ENCODE data around the gene TFAP2C. TPM values are rescaled to one million over a fixed set of nuclear protein-coding genes. Genes with fewer than 3 reads are reported as not detected.

Gene TFAP2C
- total RNA-seq, 1 donor: under 0.01 TPM

- no peak overlapping the region for H3K4me3 ChIP-seq (ENCODE audit: insufficient read depth, low read length)
- no peaks in the 10 kb centered on the region for H3K79me2 ChIP-seq (ENCODE audit: insufficient read depth, low read length)
- H3K4me2 ChIP-seq (ENCODE audit: insufficient read depth, low read length): no peak overlapping the region
- no peaks in the 10 kb centered on the region for H3K9me3 ChIP-seq (ENCODE audit: low read depth, low read length)
- DNase-seq (ENCODE audit: insufficient read length, low spot score, missing footprints): no peak
- H3K36me3 ChIP-seq (ENCODE audit: insufficient read depth, low read length): no peaks in the 10 kb centered on the region
- no peaks in the 10 kb centered on the region for H3K27me3 ChIP-seq (ENCODE audit: insufficient read depth, low read length)
- no peaks in the 10 kb centered on the region for H3K4me1 ChIP-seq (ENCODE audit: insufficient read depth, low read length)
- no peaks in the 10 kb centered on the region for H4K20me1 ChIP-seq (ENCODE audit: insufficient read depth, low read length)
- no peak for TF ChIP-seq CTCF (IDR thresholded peaks at IDR 0.05; ENCODE audit: extremely low read depth, low read depth, low read length)
- H3K27ac ChIP-seq (ENCODE audit: low read depth, low read length): no peak overlapping the region
- no peak overlapping the region for H2AFZ ChIP-seq (ENCODE audit: low read length)
These were observed 46.9 kb downstream of the TFAP2C start for GRCh38 chr20:56676001-56676400.

GRCh38 chr20:56676679-56677078 is 47.6 kb downstream of the TFAP2C start:
- Histone ChIP-seq H4K20me1 (ENCODE audit: insufficient read depth, low read length) (no peaks in the 10 kb centered on the region), H3K36me3 (ENCODE audit: insufficient read depth, low read length) (no peaks in the 10 kb centered on the region), H3K27ac (ENCODE audit: low read depth, low read length) (no peak overlapping the region), H3K27me3 (ENCODE audit: insufficient read depth, low read length) (no peaks in the 10 kb centered on the region), H3K4me2 (ENCODE audit: insufficient read depth, low read length) (no peak overlapping the region), H3K9me3 (ENCODE audit: low read depth, low read length) (no peaks in the 10 kb centered on the region), H3K4me1 (ENCODE audit: insufficient read depth, low read length) (no peaks in the 10 kb centered on the region), H3K4me3 (ENCODE audit: insufficient read depth, low read length) (no peak overlapping the region), H3K79me2 (ENCODE audit: insufficient read depth, low read length) (no peaks in the 10 kb centered on the region), H2AFZ (ENCODE audit: low read length) (no peak overlapping the region)
- TF ChIP-seq CTCF (IDR thresholded peaks at IDR 0.05; ENCODE audit: extremely low read depth, low read depth, low read length): no peak
- no peak for DNase-seq (ENCODE audit: insufficient read length, low spot score, missing footprints)

GRCh38 chr20:56683077-56683865 is 54.2 kb downstream of the TFAP2C start:
- no peaks in the 10 kb centered on the region for H3K27me3 ChIP-seq (ENCODE audit: insufficient read depth, low read length)
- no peak overlapping the region for H3K4me2 ChIP-seq (ENCODE audit: insufficient read depth, low read length)
- H4K20me1 ChIP-seq (ENCODE audit: insufficient read depth, low read length): no peaks in the 10 kb centered on the region
- no peak overlapping the region for H2AFZ ChIP-seq (ENCODE audit: low read length)
- no peak overlapping the region for H3K27ac ChIP-seq (ENCODE audit: low read depth, low read length)
- H3K9me3 ChIP-seq (ENCODE audit: low read depth, low read length): no peaks in the 10 kb centered on the region
- no peak for DNase-seq (ENCODE audit: insufficient read length, low spot score, missing footprints)
- H3K36me3 ChIP-seq (ENCODE audit: insufficient read depth, low read length): no peaks in the 10 kb centered on the region
- H3K79me2 ChIP-seq (ENCODE audit: insufficient read depth, low read length): no peaks in the 10 kb centered on the region
- TF ChIP-seq CTCF (IDR thresholded peaks at IDR 0.05; ENCODE audit: extremely low read depth, low read depth, low read length): no peak
- no peak overlapping the region for H3K4me3 ChIP-seq (ENCODE audit: insufficient read depth, low read length)
- no peaks in the 10 kb centered on the region for H3K4me1 ChIP-seq (ENCODE audit: insufficient read depth, low read length)

GRCh38 chr20:56685879-56686278 is 56.8 kb downstream of the TFAP2C start:
- Histone ChIP-seq H3K27me3 (ENCODE audit: insufficient read depth, low read length) (no peaks in the 10 kb centered on the region), H3K9me3 (ENCODE audit: low read depth, low read length) (no peaks in the 10 kb centered on the region), H3K4me2 (ENCODE audit: insufficient read depth, low read length) (no peak overlapping the region), H4K20me1 (ENCODE audit: insufficient read depth, low read length) (no peaks in the 10 kb centered on the region), H3K79me2 (ENCODE audit: insufficient read depth, low read length) (no peaks in the 10 kb centered on the region), H3K4me1 (ENCODE audit: insufficient read depth, low read length) (peaks cover 5% of the 10 kb centered on the region), H2AFZ (ENCODE audit: low read length) (no peak overlapping the region), H3K36me3 (ENCODE audit: insufficient read depth, low read length) (no peaks in the 10 kb centered on the region), H3K27ac (ENCODE audit: low read depth, low read length) (no peak overlapping the region), H3K4me3 (ENCODE audit: insufficient read depth, low read length) (no peak overlapping the region)
- DNase-seq (ENCODE audit: insufficient read length, low spot score, missing footprints): no peak
- TF ChIP-seq CTCF (IDR thresholded peaks at IDR 0.05; ENCODE audit: extremely low read depth, low read depth, low read length): no peak

All from osteoblast (primary cell).